ENCODE results near the gene ASRGL1. TPM values are rescaled to one million over a fixed set of nuclear protein-coding genes. Genes with fewer than 3 reads are reported as not detected.
"Not testable (repeated sequence)": the region's sequence is repeated elsewhere in the genome, so short reads cannot be mapped to it uniquely, and the experiment has no call there.

Gene ASRGL1
- total and polyA plus RNA-seq, 2 experiments from 2014 or later: 6.9 to 21.5 TPM

DNA sequence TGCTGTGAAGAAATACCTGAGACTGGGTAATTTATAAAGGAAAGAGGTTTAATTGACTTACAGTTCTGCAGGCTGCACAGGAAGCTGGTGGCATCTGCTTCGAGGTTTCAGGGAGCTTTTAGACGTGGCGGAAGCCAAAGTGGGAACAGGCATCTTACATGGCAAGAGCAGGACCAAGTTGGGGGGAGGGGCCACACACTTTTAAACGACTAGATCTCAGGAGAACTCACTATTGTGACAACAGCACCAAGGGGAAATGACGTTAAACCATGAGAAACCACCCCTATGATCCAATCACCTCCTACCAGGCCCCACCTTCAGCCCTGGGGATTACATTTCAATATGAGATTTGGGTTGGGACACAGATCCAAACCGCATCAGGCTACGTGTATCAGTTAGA is 27.3 kb upstream of the ASRGL1 start:
- TF ChIP-seq, protein P1, sequence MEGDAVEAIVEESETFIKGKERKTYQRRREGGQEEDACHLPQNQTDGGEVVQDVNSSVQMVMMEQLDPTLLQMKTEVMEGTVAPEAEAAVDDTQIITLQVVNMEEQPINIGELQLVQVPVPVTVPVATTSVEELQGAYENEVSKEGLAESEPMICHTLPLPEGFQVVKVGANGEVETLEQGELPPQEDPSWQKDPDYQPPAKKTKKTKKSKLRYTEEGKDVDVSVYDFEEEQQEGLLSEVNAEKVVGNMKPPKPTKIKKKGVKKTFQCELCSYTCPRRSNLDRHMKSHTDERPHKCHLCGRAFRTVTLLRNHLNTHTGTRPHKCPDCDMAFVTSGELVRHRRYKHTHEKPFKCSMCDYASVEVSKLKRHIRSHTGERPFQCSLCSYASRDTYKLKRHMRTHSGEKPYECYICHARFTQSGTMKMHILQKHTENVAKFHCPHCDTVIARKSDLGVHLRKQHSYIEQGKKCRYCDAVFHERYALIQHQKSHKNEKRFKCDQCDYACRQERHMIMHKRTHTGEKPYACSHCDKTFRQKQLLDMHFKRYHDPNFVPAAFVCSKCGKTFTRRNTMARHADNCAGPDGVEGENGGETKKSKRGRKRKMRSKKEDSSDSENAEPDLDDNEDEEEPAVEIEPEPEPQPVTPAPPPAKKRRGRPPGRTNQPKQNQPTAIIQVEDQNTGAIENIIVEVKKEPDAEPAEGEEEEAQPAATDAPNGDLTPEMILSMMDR (IDR thresholded peaks at IDR 0.05; ENCODE audit: low read depth, low read length): no peak

DNA sequence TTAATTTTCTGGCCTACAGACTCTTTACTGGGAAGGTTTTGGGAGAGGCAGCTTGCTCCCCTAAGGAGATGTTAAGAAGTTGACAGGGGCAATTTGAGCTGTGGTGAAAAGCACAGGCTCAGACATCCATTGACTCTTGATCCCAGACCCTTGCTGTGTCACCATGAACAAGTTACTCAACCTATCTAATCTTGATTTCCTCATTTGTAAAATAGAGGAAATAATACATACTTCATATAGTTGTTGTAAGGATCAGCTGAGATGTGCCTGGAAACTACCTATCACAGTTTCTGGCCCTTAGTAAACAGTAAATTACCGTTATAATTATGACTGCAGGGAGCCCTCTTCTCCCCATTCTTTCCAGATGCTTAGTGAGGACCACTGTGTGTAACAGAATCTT is 21.8 kb upstream of the ASRGL1 start:
- DNase-seq (ENCODE audit: low read depth in 1 of 2, low spot score in 1 of 2): no peak
- no peaks in the 10 kb centered on the region for H3K4me1 ChIP-seq (ENCODE audit: low read depth)
- TF ChIP-seq, protein P1 (IDR thresholded peaks at IDR 0.05; ENCODE audit: low read depth, low read length): no peak
- no peak overlapping the region for H3K4me3 ChIP-seq
- H3K27ac ChIP-seq: no peak overlapping the region
- H3K9me3 ChIP-seq (ENCODE audit: low read depth): no peaks in the 10 kb centered on the region
- peaks cover 43% of the 10 kb centered on the region for H3K27me3 ChIP-seq
- H3K36me3 ChIP-seq: no peaks in the 10 kb centered on the region

More for the DNA sequence above, 27.3 kb upstream of the ASRGL1 start:
- no peaks in the 10 kb centered on the region for H3K4me1 ChIP-seq (ENCODE audit: low read depth)
- no peaks in the 10 kb centered on the region for H3K36me3 ChIP-seq
- no peak overlapping the region for H3K27ac ChIP-seq
- DNase-seq (ENCODE audit: low read depth in 1 of 2, low spot score in 1 of 2): no peak
- no peak overlapping the region for H3K4me3 ChIP-seq
- H3K9me3 ChIP-seq (ENCODE audit: low read depth): no peaks in the 10 kb centered on the region
- H3K27me3 ChIP-seq: peaks cover 22% of the 10 kb centered on the region

DNA sequence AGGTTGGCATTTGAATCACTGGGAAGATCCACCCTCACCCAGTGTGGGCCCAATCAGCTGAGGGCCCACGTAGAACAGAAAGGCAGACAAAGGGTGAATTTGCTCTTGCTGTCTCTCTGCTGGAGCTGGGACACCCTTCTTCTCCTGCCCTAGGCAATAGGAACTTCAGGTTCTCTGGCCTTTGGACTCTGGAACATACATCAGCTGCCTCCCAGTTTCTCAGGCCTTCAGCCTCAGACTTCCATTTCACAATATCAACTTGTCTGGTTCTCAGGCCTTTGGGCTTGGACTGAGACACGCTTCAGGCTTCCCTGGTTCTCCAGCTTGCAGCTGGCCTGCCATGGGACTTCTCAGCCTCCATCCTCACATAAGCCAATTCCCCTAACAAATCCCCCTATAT is 14.7 kb upstream of the ASRGL1 start:
- peaks cover 30% of the 10 kb centered on the region for H3K27me3 ChIP-seq
- H3K36me3 ChIP-seq: no peaks in the 10 kb centered on the region
- H3K4me1 ChIP-seq (ENCODE audit: low read depth): no peaks in the 10 kb centered on the region
- H3K27ac ChIP-seq: no peak overlapping the region
- H3K4me3 ChIP-seq: no peak overlapping the region
- DNase-seq (ENCODE audit: low read depth in 1 of 2, low spot score in 1 of 2): no peak
- TF ChIP-seq, protein P1 (IDR thresholded peaks at IDR 0.05; ENCODE audit: low read depth, low read length): no peak
- no peaks in the 10 kb centered on the region for H3K9me3 ChIP-seq (ENCODE audit: low read depth)

DNA sequence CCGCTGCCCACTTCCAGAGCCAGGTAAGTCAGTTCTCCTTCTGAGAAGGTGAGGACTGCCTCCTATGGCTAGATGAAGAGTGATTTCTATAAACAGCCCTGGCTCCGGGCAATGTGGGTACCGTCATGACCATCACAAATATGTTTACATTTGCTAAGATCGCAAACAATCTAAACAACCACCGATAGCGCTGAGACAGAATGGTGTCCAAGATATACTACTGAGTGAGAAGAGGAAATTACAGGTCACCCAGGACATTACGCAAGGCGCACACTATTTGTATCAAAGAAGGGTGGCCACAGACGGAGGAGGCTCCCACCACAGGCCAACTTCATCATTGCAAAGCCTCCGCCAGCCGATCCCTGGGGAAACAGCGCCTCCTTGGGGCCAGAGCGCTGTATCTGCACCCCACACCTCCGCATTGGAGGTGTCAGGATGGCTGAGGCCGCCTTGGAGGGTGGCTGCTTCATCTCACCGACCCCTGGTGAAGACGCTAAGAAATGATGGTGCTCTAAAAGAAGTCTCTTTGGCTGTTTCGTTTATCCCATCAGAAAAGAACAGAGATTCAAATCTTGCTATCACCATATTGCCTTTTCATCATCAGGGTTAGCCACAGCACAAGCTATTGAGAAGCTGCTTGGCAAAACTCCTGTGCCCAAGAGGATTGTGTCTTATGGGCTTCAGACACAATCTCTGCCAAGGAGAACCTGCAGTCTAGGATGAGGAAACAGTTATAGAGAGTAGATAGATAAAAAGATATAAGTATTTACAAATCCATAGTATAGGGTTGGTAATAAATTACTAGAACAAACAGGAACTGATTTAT is 12.3 kb upstream of the ASRGL1 start:
- Histone ChIP-seq H3K36me3 (no peaks in the 10 kb centered on the region), H3K27ac (no peak overlapping the region), H3K27me3 (peaks cover 30% of the 10 kb centered on the region), H3K4me3 (no peak overlapping the region), H3K9me3 (ENCODE audit: low read depth) (no peaks in the 10 kb centered on the region), H3K4me1 (ENCODE audit: low read depth) (no peaks in the 10 kb centered on the region)
- TF ChIP-seq, protein P1 (IDR thresholded peaks at IDR 0.05; ENCODE audit: low read depth, low read length): peak; percentile 71
- DNase-seq (ENCODE audit: low read depth in 1 of 2, low spot score in 1 of 2): peak; percentile 55 to 69

DNA sequence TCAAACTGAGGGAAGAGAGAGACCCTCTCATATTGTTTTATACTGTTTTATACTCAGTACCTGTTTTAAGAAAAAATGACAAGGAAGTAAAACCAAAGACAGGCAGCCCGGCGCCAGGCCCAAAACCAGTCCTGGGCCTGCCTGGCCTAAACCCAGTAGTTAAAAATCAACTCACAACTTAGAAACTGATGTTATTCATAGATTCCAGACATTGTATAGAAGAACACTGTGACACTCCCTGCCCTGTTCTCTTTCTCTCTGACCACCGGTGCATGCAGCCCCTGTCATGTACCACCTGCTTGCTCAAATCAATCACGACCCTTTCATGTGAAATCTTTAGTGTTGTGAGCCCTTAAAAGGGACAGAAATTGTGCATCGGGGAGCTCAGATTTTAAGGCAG is 11.5 kb upstream of the ASRGL1 start:
- H3K4me3 ChIP-seq; H3K36me3 ChIP-seq; H3K27ac ChIP-seq; H3K4me1 ChIP-seq (ENCODE audit: low read depth); H3K9me3 ChIP-seq (ENCODE audit: low read depth); DNase-seq (ENCODE audit: low read depth in 1 of 2, low spot score in 1 of 2): not testable (repeated sequence)
- H3K27me3 ChIP-seq: peaks cover 31% of the 10 kb centered on the region

DNA sequence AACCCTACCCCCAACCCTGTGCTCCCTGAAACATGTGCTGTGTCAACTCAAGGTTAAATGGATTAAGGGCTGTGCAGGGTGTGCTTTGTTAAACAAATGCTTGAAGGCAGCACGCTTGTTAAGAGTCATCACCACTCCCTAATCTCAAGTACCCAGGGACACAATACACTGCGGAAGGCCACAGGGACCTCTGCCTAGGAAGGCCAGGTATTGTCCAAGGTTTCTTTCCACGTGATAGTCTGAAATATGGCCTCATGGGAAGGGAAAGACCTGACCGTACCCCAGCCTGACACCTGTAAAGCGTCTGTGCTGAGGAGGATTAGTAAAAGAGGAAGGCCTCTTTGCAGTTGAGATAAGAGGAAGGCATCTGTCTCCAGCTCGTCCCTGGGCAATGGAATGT is 10.5 kb upstream of the ASRGL1 start:
- not testable (repeated sequence) for H3K4me1 ChIP-seq (ENCODE audit: low read depth); H3K27ac ChIP-seq; H3K36me3 ChIP-seq; H3K9me3 ChIP-seq (ENCODE audit: low read depth); DNase-seq (ENCODE audit: low read depth in 1 of 2, low spot score in 1 of 2); H3K4me3 ChIP-seq
- H3K27me3 ChIP-seq: peaks cover 31% of the 10 kb centered on the region

DNA sequence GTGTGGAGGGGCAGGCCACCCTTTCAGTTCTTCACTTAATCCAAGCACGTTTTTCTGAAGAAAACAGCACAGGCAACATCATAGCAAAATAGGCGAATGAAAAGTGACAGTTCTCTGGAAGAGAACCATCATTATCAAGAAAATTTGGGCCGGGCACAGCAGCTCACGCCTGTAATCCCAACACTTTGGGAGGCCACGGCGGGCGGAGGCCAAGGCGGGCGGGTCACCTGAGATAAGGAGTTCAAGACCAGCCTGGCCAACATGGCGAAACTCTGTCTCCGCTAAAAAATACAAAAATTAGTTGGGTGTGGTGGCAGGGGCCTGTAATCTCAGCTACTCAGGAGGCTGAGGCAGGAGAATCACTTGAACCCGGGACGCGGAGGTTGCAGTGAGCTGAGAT is 9.7 kb upstream of the ASRGL1 start:
- H3K27ac ChIP-seq; H3K4me3 ChIP-seq; H3K9me3 ChIP-seq (ENCODE audit: low read depth); DNase-seq (ENCODE audit: low read depth in 1 of 2, low spot score in 1 of 2); H3K4me1 ChIP-seq (ENCODE audit: low read depth); H3K36me3 ChIP-seq: not testable (repeated sequence)
- H3K27me3 ChIP-seq: peaks cover 34% of the 10 kb centered on the region

DNA sequence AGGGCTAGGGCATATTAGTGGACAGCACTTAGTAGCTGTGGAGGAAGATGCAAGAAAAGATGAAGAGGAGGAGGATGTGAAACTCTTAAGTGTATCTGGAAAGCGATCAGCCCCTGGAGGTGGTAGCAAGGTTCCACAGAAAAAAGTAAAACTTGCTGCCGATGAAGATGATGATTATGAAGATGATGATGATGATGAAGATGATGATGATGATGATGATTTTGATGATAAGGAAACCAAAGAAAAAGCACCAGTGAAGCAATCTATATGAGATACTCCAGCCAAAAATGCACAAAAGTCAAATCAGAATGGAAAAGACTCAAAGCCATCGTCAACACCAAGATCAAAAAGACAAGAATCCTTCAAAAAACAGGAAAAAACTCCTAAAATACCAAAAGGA is 6.0 kb upstream of the ASRGL1 start:
- peaks cover 53% of the 10 kb centered on the region for H3K27me3 ChIP-seq
- H3K9me3 ChIP-seq (ENCODE audit: low read depth); H3K4me1 ChIP-seq (ENCODE audit: low read depth); H3K36me3 ChIP-seq; H3K27ac ChIP-seq; DNase-seq (ENCODE audit: low read depth in 1 of 2, low spot score in 1 of 2); H3K4me3 ChIP-seq: not testable (repeated sequence)

Measured in cardiac muscle cell (in vitro differentiated cells and primary cell).